T-helper 2 cell treated with Interferon-gamma antibody and Interleukin-4, amounts not matched to agents 5 μg/mL and 100 μg/mL, for 36 hours (primary cell): ENCODE results near the gene HEG1.

Experiments
- DNase-seq: peaks from one replicate; pipeline ENCODE4 v3.0.0; 2021; ENCODE audit warnings: low spot score
- H3K27ac Mint-ChIP-seq: one replicate; pipeline ENCODE4 v1.8.0; 2021; ENCODE audit warnings: mild to moderate bottlenecking, mixed read lengths
- H3K27me3 Mint-ChIP-seq: one replicate; pipeline ENCODE4 v1.8.0; 2021; ENCODE audit warnings: low read depth, mixed read lengths
- H3K36me3 Mint-ChIP-seq: one replicate; pipeline ENCODE4 v1.8.0; 2021; ENCODE audit warnings: low read depth, mixed read lengths
- H3K4me1 Mint-ChIP-seq: one replicate; pipeline ENCODE4 v1.8.0; 2021; ENCODE audit warnings: low read depth, mixed read lengths
- H3K4me3 Mint-ChIP-seq: one replicate; pipeline ENCODE4 v1.8.0; 2022; ENCODE audit warnings: mild to moderate bottlenecking, moderate library complexity, mixed read lengths
- H3K9me3 Mint-ChIP-seq: one replicate; pipeline ENCODE4 v1.8.0; 2021; ENCODE audit warnings: mixed read lengths

Gene HEG1

DNA sequence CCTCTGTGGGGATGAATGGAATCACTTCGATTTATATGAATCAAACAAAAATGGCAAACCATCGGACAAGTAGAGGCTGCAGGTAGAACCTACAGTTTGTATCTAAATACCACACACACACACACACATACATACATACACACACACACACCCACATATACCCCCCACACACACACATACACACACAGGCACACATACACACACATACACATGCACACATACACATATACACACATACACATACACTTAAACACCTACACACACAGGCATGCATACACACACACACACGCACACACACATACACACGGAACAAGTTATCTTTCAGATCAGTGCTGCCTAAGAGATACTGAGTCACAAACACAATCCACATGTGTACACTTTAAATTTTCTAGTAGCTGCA lies 24.3 kb downstream of the HEG1 start:
- H3K27me3 Mint-ChIP-seq, result no peaks in the 10 kb centered on the region
- H3K4me3 Mint-ChIP-seq, result no peak overlapping the region
- peaks cover 37% of the 10 kb centered on the region for H3K4me1 Mint-ChIP-seq
- peaks cover 22% of the 10 kb centered on the region for H3K9me3 Mint-ChIP-seq
- peaks cover 57% of the 10 kb centered on the region for H3K36me3 Mint-ChIP-seq
- no peak overlapping the region for H3K27ac Mint-ChIP-seq
- DNase-seq, result no peak

DNA sequence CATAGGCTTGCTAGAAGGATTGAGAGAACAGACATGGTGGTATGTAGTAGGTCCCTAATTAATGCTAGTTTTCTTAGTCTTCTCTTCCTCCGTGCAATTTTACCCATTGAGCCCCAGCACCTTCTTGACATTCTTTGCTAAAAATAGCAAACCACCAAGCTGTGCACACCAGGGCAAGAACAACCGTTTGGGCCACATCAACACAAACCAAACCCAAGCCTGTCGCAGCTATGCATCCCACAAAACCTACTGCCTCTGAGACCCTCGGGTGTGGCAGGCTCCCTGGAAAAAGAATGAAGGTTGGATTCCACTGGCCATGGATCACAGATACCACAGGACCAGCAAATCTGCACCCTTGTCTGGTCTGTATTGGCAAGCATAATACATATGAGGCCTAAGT lies 27.1 kb downstream of the HEG1 start:
- H3K4me1 Mint-ChIP-seq, result peaks cover 55% of the 10 kb centered on the region
- H3K36me3 Mint-ChIP-seq, result peaks cover 69% of the 10 kb centered on the region
- H3K27me3 Mint-ChIP-seq, result no peaks in the 10 kb centered on the region
- peaks cover 4% of the 10 kb centered on the region for H3K9me3 Mint-ChIP-seq
- H3K27ac Mint-ChIP-seq, result no peak overlapping the region
- DNase-seq, result no peak
- H3K4me3 Mint-ChIP-seq, result no peak overlapping the region

DNA sequence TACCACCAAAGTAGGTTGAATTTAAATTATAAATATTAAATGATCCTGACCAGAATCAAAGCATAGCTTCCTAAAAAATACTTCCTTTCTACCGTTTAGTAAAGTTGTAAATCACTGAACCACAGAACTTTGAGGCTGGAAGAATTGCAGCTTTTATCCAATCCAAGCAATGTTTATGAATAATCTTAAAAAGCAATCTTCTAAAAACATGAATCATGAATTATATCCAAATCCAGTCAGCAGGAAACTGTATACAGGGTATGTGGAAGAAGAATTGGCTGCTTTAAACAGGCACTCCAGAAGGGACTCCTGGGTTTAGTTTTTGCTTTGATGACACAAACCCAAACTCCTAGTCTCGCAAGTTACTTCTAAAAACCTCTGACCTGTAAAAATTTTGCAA lies 30.2 kb downstream of the HEG1 start:
- H3K36me3 Mint-ChIP-seq, result peaks cover 77% of the 10 kb centered on the region
- H3K27me3 Mint-ChIP-seq, result no peaks in the 10 kb centered on the region
- H3K4me1 Mint-ChIP-seq, result peaks cover 67% of the 10 kb centered on the region
- peak overlapping the region; percentile 33 for H3K27ac Mint-ChIP-seq
- DNase-seq, result no peak
- no peaks in the 10 kb centered on the region for H3K9me3 Mint-ChIP-seq
- H3K4me3 Mint-ChIP-seq, result no peak overlapping the region

DNA sequence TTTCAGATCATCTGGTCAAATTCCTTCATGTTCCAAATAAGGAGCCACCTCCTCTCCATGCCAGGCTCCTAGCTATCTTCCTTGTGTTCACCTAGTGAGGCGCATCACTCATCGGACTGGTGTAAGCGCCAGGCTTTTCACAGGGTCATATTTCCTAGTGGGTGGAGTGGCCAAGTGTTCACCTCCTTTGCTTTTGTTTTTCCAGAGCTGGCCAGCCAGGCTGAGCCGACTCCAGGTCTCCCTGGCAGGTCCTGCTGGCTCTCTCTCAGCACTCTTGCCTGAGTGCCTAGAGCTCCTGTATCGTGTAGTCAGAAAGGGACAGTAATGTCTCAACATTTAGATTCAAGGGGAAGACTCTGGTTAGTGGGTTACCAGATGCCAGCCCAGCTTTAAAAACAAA lies 31.0 kb downstream of the HEG1 start:
- H3K4me3 Mint-ChIP-seq, result peak overlapping the region; percentile 36
- no peak for DNase-seq
- H3K27me3 Mint-ChIP-seq, result no peaks in the 10 kb centered on the region

DNA sequence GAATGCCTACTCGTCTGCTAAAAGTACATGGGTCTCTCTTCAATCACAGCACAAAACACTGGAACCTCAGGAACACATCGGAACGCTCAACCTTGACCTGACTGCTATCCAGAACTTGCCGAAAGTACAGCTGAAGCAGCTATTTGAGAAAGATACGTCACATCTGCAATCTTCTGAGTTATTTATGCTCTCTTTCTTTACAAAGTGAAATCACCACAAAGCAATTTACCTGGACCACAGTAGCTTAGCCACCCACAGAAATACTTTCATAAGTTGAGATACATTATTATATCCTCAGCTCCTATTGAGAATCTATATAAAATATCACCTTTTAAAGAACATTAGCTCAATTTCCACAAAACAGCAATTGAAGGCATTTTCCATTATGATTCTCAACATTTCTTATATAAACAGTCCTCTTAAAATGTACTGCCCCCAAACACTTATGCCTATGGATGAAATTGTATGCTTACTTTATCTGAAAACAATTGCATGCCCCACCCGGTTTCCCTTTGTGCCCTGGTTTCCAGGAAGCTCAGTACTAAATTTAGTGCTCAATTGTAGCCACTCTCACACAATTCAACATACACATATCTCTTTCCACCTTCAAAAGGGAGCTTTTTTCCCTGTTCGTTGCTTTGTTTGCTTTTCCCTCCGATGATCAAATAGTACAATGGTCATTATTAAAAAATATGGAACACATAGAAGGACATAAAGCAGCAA lies 31.8 kb downstream of the HEG1 start:
- DNase-seq, result no peak
- Mint-ChIP-seq H3K4me3 (peak overlapping the region; percentile 61), H3K27ac (peak overlapping the region; percentile 56), H3K36me3 (peaks cover 78% of the 10 kb centered on the region), H3K27me3 (no peaks in the 10 kb centered on the region), H3K4me1 (peaks cover 67% of the 10 kb centered on the region), H3K9me3 (no peaks in the 10 kb centered on the region)

More for the DNA sequence above, 31.0 kb downstream of the HEG1 start:
- Mint-ChIP-seq H3K36me3 (peaks cover 75% of the 10 kb centered on the region), H3K4me1 (peaks cover 62% of the 10 kb centered on the region), H3K9me3 (no peaks in the 10 kb centered on the region), H3K27ac (peak overlapping the region; percentile 49)

DNA sequence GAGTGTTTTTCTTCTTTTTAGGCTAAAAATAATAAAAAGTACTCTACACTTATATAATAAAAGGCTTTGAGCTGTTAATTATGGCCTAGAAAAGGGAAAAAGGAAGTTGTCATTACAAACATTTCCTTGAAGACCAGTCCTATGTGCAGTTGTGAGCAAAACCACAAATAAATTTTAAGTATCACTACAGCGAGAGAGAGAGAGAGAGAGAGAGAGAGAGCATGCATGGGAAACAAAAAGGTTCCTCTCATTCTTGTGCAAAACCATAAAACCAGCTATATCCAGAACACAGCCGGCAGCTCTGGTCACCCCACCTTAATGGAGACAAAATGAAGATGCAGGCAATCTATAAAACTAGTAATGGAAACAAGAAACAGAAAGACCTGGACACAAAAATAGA lies 33.6 kb downstream of the HEG1 start:
- Mint-ChIP-seq H3K9me3 (no peaks in the 10 kb centered on the region), H3K4me3 (peak overlapping the region; percentile 24), H3K27me3 (no peaks in the 10 kb centered on the region), H3K4me1 (peaks cover 54% of the 10 kb centered on the region), H3K27ac (peak overlapping the region; percentile 27), H3K36me3 (peaks cover 72% of the 10 kb centered on the region)
- no peak for DNase-seq

DNA sequence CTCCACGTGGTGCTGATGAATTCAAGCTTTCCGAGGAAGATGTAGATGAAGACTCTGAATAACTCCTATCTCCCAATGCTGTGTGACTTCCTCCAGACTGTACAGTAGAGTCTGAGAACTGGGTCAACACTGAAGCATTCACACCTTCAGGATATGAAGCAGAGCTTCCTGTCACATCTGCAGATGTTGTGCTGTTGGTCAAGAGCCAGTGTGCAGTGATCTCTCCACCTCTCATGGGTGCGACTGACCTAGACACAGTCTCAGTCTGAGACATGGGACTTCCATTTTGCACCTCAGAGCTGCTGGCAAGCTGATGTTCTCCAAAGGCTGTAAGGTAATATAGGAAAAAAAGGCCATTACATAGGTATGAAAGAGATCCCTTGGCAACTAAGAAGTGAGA lies 36.5 kb downstream of the HEG1 start:
- H3K4me3 Mint-ChIP-seq, result no peak overlapping the region
- no peaks in the 10 kb centered on the region for H3K9me3 Mint-ChIP-seq
- H3K27me3 Mint-ChIP-seq, result no peaks in the 10 kb centered on the region
- no peak for DNase-seq
- peaks cover 60% of the 10 kb centered on the region for H3K36me3 Mint-ChIP-seq
- H3K4me1 Mint-ChIP-seq, result peaks cover 37% of the 10 kb centered on the region
- H3K27ac Mint-ChIP-seq, result no peak overlapping the region

DNA sequence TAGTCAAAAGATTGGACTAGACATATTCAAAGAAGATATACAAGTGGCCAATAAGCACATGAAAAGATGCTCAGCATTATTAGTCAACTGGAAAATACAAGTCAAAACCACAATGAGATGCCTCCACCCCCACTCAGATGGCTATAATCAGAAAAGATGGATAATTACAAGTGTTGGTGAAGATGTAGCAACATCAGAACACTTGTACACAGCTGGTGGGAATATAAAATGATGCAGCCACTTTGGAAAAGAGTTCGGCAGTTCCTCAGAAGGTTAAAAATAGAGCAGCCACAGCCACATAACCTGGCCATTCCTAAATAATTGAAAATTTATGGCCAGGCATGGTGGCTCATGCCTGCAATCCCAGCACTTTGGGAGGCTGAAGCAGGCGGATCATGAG lies 38.4 kb downstream of the HEG1 start:
- H3K36me3 Mint-ChIP-seq, result peaks cover 66% of the 10 kb centered on the region
- no peaks in the 10 kb centered on the region for H3K27me3 Mint-ChIP-seq
- DNase-seq, result no peak
- no peak overlapping the region for H3K27ac Mint-ChIP-seq
- peaks cover 21% of the 10 kb centered on the region for H3K4me1 Mint-ChIP-seq
- H3K4me3 Mint-ChIP-seq, result no peak overlapping the region
- H3K9me3 Mint-ChIP-seq, result no peaks in the 10 kb centered on the region

DNA sequence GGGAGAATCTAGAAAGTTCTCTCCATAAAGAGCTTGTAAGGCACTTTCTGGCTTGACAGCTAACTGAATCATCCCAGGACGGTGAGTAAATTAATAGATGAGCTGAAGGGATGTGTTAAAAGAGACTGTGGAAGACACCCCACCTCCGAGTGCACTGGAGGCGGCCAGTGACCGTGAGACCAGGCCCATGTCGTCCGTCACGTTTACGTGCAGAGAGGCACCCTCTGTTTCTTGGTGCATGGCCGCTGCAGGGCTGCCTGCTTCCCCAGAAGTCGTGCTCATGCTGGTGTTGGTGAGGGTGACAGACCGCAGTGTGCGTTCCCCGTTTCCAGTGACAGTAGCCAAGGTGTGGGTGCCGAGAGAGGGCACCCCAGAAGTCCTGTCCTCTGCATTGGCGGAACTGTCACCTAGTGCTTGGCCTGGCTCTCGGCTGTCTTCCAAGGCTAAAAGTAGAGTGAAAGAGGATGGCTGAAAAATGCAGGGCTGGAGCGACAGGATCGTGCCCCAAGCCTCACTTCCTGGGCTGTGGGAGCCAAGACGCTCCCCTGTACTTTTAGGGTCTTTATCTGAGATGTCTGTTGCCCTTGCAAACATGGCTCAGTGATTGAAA lies 41.1 kb downstream of the HEG1 start:
- no peak for DNase-seq
- Mint-ChIP-seq H3K4me3 (no peak overlapping the region), H3K27ac (no peak overlapping the region), H3K36me3 (peaks cover 75% of the 10 kb centered on the region), H3K27me3 (no peaks in the 10 kb centered on the region), H3K4me1 (peaks cover 23% of the 10 kb centered on the region), H3K9me3 (no peaks in the 10 kb centered on the region)

DNA sequence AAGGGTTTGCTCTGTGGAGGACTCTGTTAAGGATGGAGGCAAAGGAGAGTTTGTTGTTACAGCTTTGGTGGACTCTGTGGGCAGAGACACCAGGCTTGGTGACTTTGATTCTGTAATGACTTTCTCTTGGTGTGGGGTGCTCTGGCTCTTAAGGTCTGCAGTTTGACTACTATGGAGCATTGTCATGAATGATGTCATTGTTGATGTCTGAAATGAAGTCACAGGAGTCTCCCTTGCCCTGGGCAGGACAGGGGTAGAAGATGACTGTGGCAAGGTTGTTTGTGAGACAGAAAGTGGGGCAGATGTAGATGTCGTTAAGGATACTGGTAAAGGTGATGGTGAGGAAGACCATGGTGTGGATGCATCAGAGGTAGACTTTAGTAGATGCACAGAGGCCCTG lies 42.7 kb downstream of the HEG1 start:
- Mint-ChIP-seq H3K27ac (no peak overlapping the region), H3K27me3 (no peaks in the 10 kb centered on the region), H3K36me3 (peaks cover 73% of the 10 kb centered on the region), H3K9me3 (no peaks in the 10 kb centered on the region), H3K4me1 (peaks cover 14% of the 10 kb centered on the region), H3K4me3 (no peak overlapping the region)
- DNase-seq, result no peak

DNA sequence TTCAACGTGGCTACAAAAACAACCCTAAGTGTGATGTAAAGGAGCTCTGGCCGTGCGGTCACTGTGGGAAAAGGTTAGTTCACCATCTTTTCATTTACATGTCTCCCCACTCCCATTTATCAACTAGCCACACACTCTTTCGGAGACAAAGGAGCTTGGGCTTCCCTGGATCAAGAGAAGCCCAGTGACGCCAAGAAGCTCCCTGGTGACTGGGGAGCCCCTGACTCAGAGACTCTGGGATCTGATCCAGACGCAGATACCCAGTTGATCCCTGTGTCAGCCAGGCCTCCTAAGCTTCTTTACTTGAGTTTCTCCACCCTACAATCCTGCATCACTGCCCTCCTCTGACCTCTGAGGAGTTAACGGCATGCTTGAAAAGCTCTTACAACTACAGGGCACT lies 43.9 kb downstream of the HEG1 start:
- H3K4me3 Mint-ChIP-seq, result no peak overlapping the region
- H3K36me3 Mint-ChIP-seq, result peaks cover 76% of the 10 kb centered on the region
- no peaks in the 10 kb centered on the region for H3K9me3 Mint-ChIP-seq
- no peaks in the 10 kb centered on the region for H3K27me3 Mint-ChIP-seq
- no peak overlapping the region for H3K27ac Mint-ChIP-seq
- DNase-seq, result no peak
- H3K4me1 Mint-ChIP-seq, result peaks cover 14% of the 10 kb centered on the region

DNA sequence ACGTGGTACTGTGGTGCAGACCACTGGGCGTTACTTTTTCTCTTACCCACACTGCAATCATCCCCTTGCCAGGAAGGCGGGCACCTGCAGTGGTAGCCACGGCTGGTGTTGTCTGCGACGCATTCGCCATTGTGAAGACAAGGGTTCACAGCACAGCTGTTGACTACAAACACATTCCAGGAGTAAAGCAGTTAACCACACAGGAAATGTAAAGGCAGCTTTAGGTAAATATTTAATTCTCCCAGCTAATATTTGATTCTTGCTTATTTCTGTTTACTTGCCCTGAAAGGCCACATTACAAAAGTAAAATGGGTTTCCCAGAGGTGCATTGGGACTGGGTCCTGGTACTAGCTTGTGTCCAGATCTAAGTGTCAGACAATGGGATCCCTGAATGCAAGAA lies 45.4 kb downstream of the HEG1 start:
- no peak overlapping the region for H3K27ac Mint-ChIP-seq
- peaks cover 13% of the 10 kb centered on the region for H3K4me1 Mint-ChIP-seq
- no peak overlapping the region for H3K4me3 Mint-ChIP-seq
- no peak for DNase-seq
- no peaks in the 10 kb centered on the region for H3K9me3 Mint-ChIP-seq
- no peaks in the 10 kb centered on the region for H3K27me3 Mint-ChIP-seq
- peaks cover 81% of the 10 kb centered on the region for H3K36me3 Mint-ChIP-seq

DNA sequence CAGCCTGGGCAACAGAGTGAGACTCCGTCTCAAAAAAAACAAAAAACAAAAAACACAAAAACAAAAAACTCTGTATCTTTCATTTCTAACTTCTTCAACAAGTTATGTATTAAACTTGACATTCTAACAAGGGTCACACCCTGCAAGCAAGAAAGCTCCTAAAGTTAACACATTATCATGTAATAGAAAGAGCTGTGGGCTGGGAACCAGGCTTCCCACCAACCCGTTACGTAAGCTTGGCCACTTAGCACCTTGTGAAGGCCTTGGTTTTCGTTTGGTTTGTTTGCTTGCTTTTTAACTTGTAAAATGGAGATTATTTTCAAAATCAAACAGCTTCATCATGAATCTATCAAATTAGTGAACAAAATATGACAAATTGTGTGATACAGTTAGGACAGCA lies 47.0 kb downstream of the HEG1 start:
- Mint-ChIP-seq H3K27ac (no peak overlapping the region), H3K27me3 (no peaks in the 10 kb centered on the region), H3K36me3 (peaks cover 88% of the 10 kb centered on the region), H3K4me3 (no peak overlapping the region), H3K9me3 (no peaks in the 10 kb centered on the region), H3K4me1 (peaks cover 13% of the 10 kb centered on the region)
- no peak for DNase-seq

DNA sequence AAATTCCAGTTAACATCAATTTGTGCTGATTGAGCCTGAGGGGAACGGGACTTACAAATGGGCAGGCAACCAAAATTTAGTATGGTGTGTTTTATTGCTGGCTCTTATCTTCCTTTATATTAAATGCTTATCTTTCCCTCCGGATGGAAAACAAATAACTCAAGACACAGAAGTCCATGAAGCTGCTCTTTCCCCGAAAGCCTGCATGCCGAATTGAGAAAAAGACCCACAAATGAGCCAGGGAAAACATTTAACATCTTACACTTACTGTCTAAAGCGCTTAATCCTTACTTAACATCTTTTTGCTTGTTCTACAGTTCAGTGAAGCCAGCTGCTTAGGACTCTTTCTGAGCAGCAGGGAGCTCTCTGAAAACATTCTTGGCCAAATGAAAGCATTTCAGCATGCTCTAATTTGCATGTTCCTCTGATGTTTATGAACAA lies 49.5 kb downstream of the HEG1 start:
- Mint-ChIP-seq H3K27me3 (no peaks in the 10 kb centered on the region), H3K27ac (no peak overlapping the region), H3K9me3 (no peaks in the 10 kb centered on the region), H3K4me3 (no peak overlapping the region), H3K36me3 (peaks cover 89% of the 10 kb centered on the region), H3K4me1 (peaks cover 15% of the 10 kb centered on the region)
- DNase-seq, result no peak

DNA sequence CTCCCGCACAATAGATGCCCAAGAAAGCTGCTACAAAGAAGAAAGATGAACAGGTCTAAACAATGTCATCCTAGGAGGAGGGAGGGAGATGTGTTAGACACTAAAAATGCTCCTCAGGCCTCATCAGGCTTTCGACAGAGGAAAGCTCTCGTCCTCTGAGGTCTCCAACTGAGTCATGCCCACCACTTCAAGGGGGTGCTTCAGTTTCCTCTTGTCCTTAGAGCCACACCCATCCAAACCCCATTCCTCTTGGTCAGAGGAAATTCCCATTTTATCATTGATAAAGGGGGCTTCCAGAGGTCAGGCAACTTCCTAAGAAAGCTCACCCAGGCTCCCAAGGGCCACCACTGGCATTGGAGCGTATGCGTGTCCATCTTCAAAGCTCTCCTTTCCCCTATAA lies 50.1 kb downstream of the HEG1 start:
- Mint-ChIP-seq H3K27me3 (no peaks in the 10 kb centered on the region), H3K4me1 (peaks cover 11% of the 10 kb centered on the region), H3K9me3 (no peaks in the 10 kb centered on the region), H3K27ac (no peak overlapping the region), H3K4me3 (no peak overlapping the region), H3K36me3 (peaks cover 89% of the 10 kb centered on the region)
- DNase-seq, result no peak
